ENCODE results near the gene CENPP.
"Not testable (repeated sequence)": the region's sequence is repeated elsewhere in the genome, so short reads cannot be mapped to it uniquely, and the experiment has no call there.

Gene CENPP

DNA sequence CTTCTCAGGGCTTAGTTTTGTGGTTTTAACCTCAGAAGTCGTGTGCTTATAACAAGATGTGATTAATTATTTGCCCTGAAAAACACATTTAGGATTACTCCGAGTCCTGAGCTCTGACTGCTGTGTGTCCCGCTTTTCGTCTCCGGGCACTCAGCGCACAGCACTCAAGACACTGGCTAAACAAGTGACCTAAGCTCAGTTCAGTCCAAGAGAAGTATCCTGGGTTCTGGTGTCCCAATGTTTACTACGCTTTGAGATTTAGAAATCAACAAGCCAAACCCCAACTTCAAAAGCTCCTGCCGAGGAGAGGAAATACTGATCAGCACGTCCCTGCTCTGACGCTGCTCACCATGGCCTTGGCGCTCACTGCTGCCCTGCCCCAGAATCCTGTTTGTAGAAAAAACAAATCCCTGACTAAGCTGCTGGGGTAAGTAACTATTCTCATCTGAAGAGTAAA, 290.9 kb downstream of the CENPP start:
- no peak for DNase-seq (ENCODE audit: low spot score)

DNA sequence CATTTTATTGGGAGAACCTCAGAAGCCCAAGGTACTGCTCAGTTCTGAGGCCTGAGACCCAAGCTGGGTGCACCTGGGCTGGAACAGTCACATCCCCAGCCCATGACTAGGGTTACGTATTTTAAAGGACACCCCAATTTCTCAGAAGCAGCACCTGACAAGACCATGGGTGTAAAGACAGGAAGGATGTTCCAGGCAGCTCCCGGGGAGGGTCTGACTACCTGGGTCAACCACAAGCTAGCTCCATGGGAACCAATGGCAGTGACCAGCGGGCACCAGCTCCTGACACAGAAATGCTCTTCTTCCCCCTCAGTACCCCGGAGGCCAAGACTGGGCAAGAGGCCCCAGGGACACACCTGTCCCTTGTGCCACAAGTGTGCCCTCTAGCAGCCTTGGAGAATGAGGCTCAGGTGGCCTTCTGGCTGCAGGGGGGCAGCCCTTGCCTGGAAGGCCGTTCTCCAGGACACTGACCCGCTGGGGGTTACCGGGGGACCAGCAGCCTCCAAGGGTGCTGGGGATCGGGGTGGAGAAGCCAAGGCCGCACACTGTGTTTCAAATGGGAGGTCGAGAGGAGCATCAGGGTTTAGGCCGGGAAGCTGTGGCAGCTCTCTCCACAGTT, 291.6 kb downstream of the CENPP start:
- DNase-seq (ENCODE audit: low spot score) = no peak

DNA sequence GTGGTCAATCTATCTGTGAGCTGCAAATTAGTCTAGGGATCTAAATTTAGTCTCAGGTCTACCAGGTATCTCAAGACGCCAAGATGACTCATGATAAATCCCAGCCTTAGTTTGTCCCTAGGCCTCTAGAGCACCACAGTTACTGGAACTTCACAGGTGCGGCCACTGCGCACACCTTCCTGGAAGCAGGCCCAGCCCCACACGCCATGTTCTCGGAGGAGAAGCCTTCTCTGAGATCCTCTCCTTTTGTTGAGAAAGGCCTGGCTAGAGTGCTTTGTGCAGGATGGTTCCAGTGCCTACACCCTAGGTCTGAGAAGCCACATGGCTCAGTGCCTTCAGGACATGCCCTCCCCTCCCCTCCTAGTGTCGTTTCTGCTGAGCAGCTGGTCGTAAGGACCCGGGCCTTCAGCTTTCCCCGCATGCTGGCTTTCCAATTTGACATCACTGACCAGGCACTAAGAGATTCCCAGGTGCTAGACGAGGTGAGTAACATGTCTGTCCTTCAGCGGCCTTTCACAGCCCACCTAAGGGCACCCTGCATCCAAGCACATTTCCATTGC, 292.3 kb downstream of the CENPP start:
- DNase-seq (ENCODE audit: low spot score) = no peak

DNA sequence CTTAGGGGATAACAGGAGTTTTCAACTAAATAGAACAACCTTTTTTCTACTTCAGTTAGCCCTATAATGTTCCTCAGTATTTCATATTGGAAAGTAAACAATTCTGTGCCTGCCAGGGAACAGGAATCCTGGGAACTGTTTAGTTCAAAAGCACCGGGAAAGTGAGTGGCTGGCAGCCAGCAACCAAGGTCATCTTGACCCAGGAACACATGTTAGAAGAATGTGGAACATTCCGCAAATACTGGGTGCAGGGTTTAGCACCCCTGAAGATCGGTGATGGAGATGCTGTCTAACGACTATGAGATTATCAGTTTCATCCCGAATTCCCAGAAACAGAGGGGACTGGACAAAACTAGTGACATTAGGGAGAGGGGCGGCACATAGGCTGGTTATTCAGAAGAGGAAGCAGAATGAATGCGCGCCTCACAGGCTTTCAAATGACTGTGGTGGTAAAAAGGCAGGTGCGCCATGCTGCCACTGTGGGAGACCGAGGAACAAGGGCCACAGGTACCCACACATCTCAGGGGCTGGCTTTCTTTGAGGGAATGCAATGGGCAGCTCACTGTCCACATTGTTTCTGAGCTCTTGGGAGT, 293.0 kb downstream of the CENPP start:
- DNase-seq (ENCODE audit: low spot score) = no peak

DNA sequence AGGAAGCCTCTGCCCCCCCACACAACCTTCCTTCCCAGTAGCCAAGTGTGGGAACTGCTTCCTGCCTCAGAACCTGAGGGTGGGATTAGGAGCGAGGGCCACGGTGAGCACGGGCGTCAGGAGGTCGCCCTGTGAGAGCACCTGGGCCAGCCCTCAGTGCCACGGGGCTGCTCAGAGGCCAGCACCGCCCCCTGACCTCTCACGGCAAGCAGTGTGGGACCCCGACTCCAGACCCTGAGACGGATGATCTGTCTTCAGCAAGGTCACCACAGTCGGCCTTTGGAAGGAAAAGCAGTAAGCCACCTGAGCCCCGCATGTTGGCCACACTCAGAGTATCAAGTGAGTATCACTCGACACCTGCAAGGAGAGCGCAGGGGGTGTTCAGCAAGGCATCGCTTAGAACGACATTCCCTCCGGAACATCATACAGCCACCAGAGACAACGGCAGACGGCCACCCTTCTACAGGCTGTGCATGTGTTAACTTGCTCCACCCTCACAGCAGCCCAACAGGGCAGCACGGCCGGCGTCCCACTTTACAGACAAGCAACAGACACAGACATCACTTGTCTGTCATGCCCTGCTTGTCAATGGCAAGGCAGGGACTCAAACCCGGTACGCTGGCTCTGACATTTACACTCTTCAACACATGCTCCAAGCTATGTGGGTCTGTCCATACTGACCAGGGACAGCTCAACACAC, 294.0 kb downstream of the CENPP start:
- DNase-seq (ENCODE audit: low spot score) = no peak

DNA sequence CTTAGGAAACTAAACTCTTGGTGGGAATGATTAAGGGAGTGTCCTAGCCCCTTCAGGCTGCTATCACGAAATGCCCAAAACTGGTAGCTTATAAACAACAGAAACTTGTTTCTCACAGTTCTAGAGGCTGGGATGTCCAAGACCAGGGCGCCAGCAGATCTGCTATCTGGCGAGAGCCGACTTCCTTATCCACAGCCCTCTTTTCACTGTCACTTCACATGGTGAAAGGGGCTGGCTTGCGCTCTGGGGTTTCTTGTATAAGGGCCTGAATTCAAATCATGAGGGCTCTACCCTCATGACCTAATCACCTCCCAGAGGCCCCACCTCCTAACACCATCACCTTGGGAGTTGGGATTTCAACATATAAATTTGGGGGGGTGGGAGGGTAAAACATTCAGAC, 295.1 kb downstream of the CENPP start:
- no peak for DNase-seq (ENCODE audit: low spot score)

DNA sequence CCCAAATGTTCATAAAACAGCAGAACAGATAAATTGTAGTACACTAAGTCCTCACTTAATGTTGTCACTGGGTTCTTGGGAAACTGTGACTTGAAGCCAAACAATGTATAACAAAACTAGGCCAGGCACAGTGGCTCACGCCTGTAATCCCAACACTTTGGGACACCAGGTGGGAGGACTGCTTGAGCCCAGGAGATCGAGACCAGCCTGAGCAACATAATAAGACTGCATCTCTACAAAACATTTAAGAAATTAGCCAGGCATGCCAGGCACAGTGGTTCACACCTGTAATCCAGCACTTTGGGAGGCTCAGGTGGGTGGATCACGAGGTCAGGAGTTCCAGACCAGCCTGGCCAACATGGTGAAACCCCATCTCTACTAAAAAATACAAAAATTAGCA, 298.2 kb downstream of the CENPP start:
- DNase-seq (ENCODE audit: low spot score) = not testable (repeated sequence)

DNA sequence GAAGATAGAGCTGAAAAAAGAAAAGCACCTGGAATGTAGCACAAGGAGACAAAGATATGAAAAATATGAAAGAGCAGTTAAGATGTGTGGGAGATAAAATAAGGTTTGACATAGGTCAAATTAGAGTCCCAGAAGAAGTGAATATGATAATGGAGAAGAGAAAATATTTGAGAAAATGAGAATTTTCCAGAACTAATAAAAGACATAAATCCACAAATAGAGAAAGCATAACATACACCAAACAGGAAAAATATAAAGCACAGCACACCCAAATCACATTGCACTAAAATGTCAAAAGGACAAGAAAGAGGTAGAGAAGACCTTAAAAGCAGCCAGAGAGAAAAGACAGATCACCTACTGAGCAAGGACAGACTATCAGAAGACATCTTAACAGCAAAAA, 300.7 kb downstream of the CENPP start:
- no peak for DNase-seq (ENCODE audit: low spot score)

DNA sequence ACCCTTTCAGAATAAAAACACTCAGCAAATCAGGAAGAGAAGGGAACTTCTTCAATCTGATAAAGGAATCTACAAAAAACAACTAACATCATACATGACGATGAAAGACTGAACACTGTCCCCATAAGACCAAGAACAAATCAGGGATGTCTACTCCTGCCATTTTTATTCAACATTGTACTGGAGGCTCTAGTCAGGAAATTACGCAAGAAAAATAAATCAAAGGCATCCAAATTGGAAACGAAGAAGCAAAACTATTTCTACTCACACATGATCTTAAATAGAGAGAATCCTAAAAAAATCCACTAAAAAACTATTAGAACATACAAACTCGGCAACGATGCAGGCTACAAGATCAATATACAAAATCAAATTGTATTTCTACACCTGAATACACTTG, 301.9 kb downstream of the CENPP start:
- DNase-seq (ENCODE audit: low spot score) = no peak

DNA sequence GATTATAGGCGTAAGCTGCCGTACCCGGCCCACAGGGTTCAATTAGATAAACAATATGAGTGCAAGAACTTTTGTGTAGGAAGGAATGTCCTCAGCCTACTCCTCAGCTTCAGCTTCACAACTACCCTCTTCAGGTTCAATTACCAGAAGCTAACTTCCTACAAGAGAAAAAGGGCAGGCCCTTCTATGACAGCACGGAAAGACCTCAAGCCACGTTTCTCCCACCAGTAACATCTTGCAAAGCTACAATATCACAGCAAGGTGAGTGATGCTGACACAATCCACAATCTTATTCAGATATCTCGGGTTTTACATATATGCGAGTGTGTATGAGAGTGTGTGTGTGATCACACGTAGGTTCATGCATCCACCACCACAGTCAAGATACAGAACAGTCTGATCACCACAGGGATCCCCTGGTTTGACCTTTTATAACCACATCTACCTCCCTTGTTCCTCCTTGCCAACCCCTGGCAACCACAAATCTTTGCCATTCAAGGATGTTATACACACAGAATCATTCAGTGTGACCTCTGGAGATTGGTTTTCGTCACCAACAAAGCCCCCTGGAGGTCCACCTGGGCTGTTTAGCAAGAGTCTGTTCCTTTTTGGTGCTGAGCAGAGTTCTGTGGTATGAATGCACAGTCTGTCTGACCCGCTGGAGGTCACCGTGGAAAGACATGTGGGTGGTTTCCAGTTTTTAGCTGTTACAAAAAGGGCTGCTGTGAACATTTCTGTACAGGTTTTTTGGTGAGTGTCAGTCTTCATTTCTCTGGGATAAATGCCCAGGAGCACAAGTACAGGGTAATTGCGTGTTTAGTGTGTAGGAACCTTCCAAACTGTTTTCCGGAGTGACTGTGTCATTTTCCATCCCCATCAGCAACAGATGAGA, 305.9 kb downstream of the CENPP start:
- no peak for DNase-seq (ENCODE audit: low spot score)

DNA sequence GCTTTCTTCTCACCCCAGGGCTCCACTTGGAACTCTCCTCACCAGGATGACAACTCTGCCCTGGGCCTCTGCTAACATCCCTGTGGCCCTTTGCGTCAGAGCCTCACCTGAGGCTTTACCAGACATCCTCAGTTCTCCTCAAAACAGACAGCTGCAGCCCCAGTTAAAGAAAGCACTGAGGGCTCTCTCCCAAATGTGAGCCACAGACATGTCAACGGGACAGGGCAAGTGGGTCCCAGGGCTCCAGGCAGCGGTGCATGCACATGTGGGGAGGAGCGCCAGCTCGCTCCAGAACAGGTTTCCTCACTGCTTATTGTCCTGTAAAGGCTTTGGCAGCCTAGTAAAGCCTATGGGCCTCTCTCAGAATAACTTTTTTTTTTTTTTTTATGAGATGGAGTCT, 306.9 kb downstream of the CENPP start:
- no peak for DNase-seq (ENCODE audit: low spot score)

DNA sequence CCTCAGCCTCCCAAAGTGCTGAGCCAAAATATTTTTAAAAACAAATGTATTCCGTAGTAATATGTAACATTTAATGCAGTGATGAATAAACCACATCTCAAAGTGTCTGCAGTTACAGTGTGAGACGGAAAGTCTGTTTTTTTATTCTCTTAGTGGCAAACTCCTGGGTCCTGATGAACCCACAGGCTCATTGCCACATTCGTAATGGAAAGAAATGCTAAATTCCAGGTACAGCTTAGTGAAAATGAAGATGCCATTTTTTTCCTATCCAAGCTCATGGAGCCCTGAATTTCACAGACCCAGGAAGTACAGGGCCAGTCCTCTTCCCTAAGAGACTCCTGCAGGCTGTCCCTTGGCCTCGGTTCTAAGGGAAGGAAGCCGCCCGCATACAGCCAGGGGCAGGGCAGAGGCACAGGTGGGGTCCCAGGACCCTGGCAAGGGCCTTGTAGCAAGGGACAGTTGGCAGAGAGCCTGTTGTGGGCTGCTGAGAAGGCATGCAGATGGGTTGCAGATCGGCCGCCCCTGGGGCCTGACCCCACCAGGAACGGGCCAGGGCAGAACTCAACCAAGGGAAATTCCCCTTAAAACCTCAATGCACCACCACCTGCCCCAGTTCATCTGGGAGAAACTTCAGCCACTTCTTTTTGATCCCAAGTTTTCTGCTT, 308.0 kb downstream of the CENPP start:
- DNase-seq (ENCODE audit: low spot score) = no peak

DNA sequence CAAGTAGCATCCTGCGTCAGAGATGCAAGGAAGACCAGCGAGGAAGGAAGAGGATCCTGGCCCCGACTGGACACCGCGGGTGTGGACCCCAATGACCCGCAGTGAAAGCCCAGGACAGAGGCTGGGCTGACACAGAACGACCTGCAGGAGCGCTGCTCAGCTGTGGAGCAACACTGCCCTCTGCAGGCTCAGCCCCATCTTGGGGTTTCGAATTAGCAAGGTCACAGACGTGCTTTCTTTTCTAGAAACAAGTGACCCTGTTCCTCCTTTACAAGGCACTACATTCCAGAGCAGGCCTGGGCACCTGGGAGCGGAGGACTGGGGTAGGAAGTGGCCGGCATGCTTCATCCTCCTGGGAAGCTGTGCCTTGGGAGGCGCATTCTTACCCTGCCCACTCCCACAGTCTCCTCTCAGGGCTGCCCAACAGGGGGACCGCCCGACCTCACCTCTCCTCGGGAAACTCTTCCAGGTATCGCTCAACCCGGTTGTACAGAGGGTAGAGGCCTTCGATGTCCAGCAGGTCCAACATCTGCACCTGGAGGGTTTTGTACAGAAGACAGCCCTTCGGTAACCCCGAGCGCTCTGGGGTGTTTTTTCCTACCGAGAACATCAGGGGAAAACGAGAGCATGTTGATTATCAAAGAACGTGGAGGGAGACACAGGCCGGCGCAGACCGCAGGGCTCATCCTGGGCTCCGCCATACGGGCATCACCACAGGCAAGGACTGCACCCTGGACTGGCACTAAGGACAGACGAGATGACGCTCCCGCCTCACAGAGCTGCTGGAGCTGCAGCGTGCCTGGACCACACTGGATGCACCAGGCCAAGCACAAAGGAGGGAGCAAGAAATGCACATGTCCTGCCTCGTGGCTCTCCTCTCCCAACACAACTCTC, 309.2 kb downstream of the CENPP start:
- peak; percentile 58 for DNase-seq (ENCODE audit: low spot score)

DNA sequence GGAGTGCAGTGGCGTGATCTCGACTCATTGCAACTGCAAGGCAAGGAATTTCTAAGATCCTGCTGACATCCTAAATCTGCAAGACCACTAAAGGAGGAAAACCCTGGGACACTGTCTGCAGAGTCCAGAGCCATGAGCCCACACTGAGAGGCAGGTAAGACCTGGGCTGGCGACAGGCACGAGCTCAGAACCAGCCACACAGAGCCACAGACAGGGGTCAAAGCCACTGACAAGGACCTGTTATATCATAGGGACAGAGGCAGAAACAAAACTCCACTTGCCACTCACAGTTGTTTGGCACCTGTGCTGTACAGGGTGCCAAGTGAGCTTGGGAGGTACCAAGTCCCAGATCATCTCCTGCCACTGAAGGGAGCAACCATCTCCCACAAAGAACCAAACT, 310.0 kb downstream of the CENPP start:
- no peak for DNase-seq (ENCODE audit: low spot score)

DNA sequence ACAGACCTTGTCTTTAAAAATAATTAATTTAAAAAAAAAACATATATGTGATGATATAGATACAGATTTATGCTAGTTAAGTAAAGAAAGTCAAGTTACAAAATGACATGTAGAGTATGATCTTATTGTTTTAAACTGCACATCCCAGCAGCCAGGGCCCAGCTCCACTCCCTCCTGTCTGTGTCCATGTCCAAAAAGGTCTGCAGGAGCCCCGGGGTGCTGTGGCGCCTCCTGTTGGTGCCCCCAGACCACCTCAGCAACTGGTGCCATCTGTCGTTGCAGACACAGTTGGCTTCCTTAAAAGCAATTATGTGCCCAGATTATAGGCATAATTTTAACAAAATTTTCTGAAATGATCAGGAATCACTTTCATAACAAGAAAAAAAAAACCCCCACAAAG, 310.9 kb downstream of the CENPP start:
- DNase-seq (ENCODE audit: low spot score) = no peak

DNA sequence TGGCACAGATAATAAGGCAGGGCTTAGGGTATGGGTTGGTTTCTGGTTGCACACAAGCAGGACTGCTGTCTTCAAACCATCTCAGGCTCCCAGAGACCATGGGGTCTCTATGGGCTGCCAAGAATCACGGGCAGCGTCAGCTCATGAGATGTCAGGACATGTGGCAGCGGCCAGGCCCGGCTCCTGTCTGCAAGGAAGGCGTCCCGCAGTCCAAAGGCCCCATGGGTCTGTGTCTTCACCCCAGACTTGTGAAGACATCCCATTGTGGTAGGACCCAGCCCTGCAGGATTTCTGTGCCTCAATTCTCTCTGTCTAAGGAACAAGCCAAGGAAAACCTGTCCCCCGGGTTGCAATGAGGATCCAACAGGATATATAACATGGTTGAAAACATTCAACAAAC, 311.6 kb downstream of the CENPP start:
- no peak for DNase-seq (ENCODE audit: low spot score)

DNA sequence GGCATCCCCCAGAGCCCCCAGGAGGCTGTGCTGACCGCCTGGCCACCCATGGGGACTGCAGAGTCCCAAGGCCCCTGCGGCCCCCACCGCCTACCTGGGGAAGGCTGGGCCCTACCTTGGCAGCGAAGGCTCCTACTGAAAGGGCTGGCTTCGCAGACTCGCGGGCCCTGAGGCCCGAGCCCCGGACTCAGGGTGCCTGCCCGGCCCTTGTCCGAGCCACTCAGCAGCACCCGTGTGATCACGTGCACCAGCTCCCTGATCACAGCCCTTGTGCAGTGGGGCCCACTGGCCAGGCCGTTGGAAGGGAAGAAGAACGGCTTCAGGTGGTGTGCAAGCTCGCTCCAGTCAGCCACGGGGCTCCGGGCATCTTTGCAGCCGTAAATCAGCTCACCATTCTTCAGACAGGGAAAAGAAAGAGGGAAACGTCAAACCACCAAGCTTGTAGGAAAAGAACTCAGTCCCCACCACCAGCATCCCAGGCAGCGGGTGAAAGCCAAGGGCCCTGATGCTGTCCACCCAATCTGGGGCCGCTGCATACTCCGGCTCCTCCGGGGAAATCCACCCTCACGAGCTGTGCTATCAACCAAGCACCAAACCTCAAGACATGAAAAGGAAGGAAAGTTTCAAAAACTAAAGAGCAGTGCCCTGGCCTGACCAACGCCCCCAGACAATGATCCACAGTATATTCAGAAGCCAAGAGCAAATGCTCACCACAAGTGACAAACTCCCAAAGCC, 312.3 kb downstream of the CENPP start:
- DNase-seq (ENCODE audit: low spot score) = no peak

DNA sequence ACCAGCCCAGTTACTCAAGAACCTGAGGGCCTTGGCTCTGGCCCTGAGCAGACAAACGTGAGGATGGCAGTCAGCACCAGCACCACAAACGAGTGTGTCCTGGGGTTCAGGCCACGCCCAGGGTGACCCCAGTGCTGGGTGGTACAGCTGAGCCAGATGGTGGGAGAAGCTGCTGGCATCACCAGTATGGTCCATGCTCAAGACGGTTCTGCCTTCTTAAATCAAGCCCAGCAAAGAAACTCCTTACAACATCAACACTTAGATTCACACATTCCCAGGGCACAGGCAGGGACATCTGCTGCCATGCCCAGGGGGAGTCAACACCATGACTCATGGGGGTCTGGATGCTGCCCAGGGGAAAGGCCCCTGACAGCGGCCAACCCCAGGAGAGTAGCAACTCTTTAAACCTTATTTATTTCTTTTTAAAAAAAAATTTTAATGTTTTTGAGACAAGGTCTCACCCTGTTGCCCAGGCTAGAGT, 312.9 kb downstream of the CENPP start:
- no peak for DNase-seq (ENCODE audit: low spot score)

DNA sequence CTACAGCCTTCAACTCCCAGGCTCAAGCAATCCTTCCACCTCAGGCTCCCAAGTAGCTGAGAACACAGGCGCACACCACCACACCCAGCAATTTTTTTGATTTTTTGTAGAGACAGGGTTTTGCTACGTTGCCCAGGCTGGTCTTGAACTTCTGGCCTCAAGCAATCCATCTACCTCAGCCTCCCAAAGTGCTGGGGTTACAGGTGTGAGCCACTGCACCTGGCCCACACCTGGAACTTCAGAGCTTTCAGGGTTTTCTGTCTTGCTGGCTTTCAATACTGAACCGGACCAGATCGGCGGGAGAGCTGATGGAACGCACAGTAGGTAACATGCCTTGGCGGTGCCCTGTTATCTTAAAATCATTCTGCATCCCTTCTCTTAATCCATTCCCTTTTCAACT, 313.4 kb downstream of the CENPP start:
- DNase-seq (ENCODE audit: low spot score) = no peak

DNA sequence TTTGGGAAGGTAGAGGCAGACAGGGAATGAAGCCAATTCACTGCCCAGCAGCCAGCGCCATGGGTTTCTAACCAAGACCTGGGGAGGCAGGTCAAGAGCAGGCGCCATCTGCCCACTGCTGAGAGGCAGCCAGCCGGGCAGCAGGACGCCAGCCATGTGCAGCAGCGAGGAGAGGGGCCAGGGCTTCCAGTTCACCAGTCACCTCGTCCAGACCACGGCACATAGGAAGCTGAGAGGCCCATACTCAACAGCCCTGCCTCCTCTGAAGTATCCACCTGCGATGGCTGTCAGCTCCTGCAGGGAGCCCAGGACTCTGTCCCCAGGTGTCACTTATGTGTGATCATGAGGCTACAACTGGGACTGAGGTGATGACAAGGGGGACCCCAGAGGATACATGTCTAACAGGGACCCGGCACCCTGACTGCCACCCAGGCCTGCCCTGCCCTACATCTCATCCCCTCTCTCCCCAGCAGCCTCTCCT, 314.1 kb downstream of the CENPP start:
- DNase-seq (ENCODE audit: low spot score) = no peak

Measured in COLO829 (cell line).